ENCODE results near the gene GNAT1. TPM values are rescaled to one million over a fixed set of nuclear protein-coding genes. Genes with fewer than 3 reads are reported as not detected.

Gene GNAT1
- total and polyA plus RNA-seq, 2 of the 13 experiments (the other 11 are each of a cell fraction or from before 2014, with no cell fraction given): 0.15 TPM; not detected in 1

DNA sequence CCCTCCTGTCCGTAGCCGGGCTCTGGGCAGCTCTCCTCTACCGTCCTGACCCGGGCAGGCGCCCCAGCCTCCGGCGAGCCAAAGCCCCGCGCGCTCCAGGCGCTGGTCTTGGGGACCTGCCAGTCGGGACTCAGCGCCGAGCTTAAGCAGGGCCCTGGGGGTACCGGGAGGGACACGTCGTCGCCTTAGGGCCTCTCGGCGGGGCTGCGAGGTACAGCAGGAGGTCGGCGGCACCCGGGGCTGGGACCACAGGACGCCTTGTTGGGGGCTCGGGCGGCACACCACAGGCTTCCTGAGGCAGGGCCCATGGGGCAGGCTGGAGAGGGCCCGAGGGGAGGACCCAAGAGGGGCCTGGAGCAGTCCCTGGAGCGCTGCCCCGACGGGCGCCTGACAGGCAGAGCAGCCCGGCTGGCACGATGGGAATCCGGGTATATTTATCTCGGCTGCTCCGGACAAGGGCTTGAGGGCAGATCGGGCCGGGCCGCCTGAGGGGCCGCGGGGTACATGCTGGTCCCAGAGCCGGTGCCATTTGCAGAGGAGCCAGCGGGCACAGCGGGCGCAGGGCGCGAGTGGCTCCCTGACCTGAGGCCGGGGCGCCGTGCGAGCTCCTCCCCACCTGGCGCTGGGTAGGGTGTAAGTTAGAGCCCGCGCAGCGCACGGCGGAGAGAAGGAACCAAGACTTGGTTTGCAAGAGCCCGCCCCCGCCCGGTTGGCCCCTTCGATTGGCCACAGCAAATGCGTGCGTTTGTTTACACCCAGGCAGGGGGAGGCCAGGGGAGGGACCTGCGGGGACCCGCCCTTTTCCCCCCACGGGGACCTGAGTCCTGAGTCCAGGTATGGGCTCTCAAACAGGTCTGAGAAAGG, 14.2 kb downstream of the GNAT1 start (continued):
- TF ChIP-seq ZBTB3 (CRISPR knock-in tag; IDR thresholded peaks at IDR 0.05; ENCODE audit: borderline replicate concordance, low read depth): no peak
- 0 out of 4 replicates have a peak, but pooled peaks of 1 of the 2 experiments have one; percentile 24 for TF ChIP-seq EP300 (IDR thresholded peaks at IDR 0.05; ENCODE audit: low read depth in 2 of 2, low read length in 2 of 2)
- TF ChIP-seq EP300 (CRISPR knock-in tag; IDR thresholded peaks at IDR 0.05; ENCODE audit: borderline replicate concordance): no peak
- no peak for TF ChIP-seq ZNF136 (CRISPR knock-in tag; IDR thresholded peaks at IDR 0.05; ENCODE audit: low read depth)
- no peak; the same call in 1 of the 2 replicates for TF ChIP-seq ZNF746 (CRISPR knock-in tag; IDR thresholded peaks at IDR 0.05)
- TF ChIP-seq ELF3 (CRISPR knock-in tag; IDR thresholded peaks at IDR 0.05): no peak
- peak; percentile 87 for TF ChIP-seq FOXA3 (CRISPR knock-in tag; IDR thresholded peaks at IDR 0.05)
- TF ChIP-seq, protein P1, sequence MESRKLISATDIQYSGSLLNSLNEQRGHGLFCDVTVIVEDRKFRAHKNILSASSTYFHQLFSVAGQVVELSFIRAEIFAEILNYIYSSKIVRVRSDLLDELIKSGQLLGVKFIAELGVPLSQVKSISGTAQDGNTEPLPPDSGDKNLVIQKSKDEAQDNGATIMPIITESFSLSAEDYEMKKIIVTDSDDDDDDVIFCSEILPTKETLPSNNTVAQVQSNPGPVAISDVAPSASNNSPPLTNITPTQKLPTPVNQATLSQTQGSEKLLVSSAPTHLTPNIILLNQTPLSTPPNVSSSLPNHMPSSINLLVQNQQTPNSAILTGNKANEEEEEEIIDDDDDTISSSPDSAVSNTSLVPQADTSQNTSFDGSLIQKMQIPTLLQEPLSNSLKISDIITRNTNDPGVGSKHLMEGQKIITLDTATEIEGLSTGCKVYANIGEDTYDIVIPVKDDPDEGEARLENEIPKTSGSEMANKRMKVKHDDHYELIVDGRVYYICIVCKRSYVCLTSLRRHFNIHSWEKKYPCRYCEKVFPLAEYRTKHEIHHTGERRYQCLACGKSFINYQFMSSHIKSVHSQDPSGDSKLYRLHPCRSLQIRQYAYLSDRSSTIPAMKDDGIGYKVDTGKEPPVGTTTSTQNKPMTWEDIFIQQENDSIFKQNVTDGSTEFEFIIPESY (CRISPR knock-in tag; IDR thresholded peaks at IDR 0.05): no peak
- TF ChIP-seq ZNF30 (CRISPR knock-in tag; IDR thresholded peaks at IDR 0.05): no peak
- no peak; the same call in 1 of the 2 replicates for TF ChIP-seq ZNF547 (CRISPR knock-in tag; IDR thresholded peaks at IDR 0.05)
- 0 out of 2 replicates have a peak, but pooled peaks have one; percentile 27 for TF ChIP-seq ZNF607 (CRISPR knock-in tag; IDR thresholded peaks at IDR 0.05; ENCODE audit: borderline replicate concordance)
- TF ChIP-seq MTA1 (CRISPR knock-in tag; IDR thresholded peaks at IDR 0.05; ENCODE audit: borderline replicate concordance): 0 out of 2 replicates have a peak, but pooled peaks have one; percentile 24
- TF ChIP-seq, protein P2, sequence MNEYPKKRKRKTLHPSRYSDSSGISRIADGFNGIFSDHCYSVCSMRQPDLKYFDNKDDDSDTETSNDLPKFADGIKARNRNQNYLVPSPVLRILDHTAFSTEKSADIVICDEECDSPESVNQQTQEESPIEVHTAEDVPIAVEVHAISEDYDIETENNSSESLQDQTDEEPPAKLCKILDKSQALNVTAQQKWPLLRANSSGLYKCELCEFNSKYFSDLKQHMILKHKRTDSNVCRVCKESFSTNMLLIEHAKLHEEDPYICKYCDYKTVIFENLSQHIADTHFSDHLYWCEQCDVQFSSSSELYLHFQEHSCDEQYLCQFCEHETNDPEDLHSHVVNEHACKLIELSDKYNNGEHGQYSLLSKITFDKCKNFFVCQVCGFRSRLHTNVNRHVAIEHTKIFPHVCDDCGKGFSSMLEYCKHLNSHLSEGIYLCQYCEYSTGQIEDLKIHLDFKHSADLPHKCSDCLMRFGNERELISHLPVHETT (CRISPR knock-in tag; conservative IDR thresholded peaks at IDR 0.05): no peak
- no peak for TF ChIP-seq ZNF562 (CRISPR knock-in tag; IDR thresholded peaks at IDR 0.05; ENCODE audit: borderline replicate concordance)
- no peak for TF ChIP-seq THAP11 (CRISPR knock-in tag; IDR thresholded peaks at IDR 0.05)
- no peak for TF ChIP-seq SP1 (IDR thresholded peaks at IDR 0.05)
- TF ChIP-seq SP1 (CRISPR knock-in tag; IDR thresholded peaks at IDR 0.05): peak; percentile 62; the same call in 1 of the 2 replicates
- 0 out of 2 replicates have a peak, but pooled peaks have one; percentile 28 for TF ChIP-seq ATF7-NPFF (CRISPR knock-in tag; IDR thresholded peaks at IDR 0.05; ENCODE audit: low read depth)
- peak; percentile 48; the same call in 1 of the 2 replicates for TF ChIP-seq GABPB1 (CRISPR knock-in tag; IDR thresholded peaks at IDR 0.05)
- TF ChIP-seq, protein P3, sequence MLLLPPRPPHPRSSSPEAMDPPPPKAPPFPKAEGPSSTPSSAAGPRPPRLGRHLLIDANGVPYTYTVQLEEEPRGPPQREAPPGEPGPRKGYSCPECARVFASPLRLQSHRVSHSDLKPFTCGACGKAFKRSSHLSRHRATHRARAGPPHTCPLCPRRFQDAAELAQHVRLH (CRISPR knock-in tag; IDR thresholded peaks at IDR 0.05; ENCODE audit: borderline replicate concordance, low read depth): no peak
- TF ChIP-seq ZSCAN9 (CRISPR knock-in tag; IDR thresholded peaks at IDR 0.05; ENCODE audit: borderline replicate concordance): no peak
- TF ChIP-seq ZNF552 (CRISPR knock-in tag; IDR thresholded peaks at IDR 0.05; ENCODE audit: borderline replicate concordance): no peak
- no peak for TF ChIP-seq FOSL2 (CRISPR knock-in tag; IDR thresholded peaks at IDR 0.05)
- peak; percentile 39; the same call in 1 of the 2 replicates for TF ChIP-seq SP2 (CRISPR knock-in tag; IDR thresholded peaks at IDR 0.05)
- peak; percentile 36; the same call in 1 of the 2 replicates for TF ChIP-seq CHCHD3 (CRISPR knock-in tag; IDR thresholded peaks at IDR 0.05)
- TF ChIP-seq AGO2 (optimal IDR thresholded peaks at IDR 0.05; ENCODE audit: low read depth, low read length): peak; percentile 90
- TF ChIP-seq ZFP1 (CRISPR knock-in tag; IDR thresholded peaks at IDR 0.05): no peak
- no peak for TF ChIP-seq ZNF343 (CRISPR knock-in tag; IDR thresholded peaks at IDR 0.05)

All from HepG2 (cell line).